Measurements from ENCODE around the gene CCT2.

DNA sequence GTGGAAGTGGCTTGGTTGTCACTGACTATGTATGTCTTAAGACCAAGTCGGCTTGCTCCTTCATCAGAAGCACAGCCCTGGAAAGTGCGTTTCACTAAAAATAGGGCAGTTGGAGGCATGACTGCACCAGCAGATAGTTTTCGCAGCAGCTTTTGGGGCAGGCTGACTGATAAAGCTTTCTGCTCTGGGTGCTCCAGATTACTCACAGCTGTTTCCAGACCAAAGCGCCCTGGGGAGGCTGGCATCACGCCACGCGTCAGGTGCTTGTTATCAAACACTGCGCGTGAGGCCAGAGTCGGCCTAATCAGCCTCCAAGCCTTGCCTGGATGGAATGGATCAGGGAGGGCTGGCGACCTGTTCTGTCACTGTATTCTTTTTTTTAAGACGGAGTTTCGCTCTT is 38.7 kb downstream of the CCT2 start:
- TF ChIP-seq CTCF (IDR thresholded peaks at IDR 0.05): no peak
- no peak for TF ChIP-seq EP300 (IDR thresholded peaks at IDR 0.05)
